Non-pigmented ciliary epithelial cell (primary cell): ENCODE data around the gene ZNF467.

ENCODE experiments used
- DNase-seq: peaks from one replicate; pipeline ENCODE4 v3.0.0-alpha.2; 2010; ENCODE audit warnings: low read depth

Gene ZNF467

GRCh38 chr7:149748076-149748874 is 25.1 kb downstream of the ZNF467 start:
- no peak for DNase-seq

GRCh38 chr7:149743476-149744255 is 29.7 kb downstream of the ZNF467 start:
- no peak for DNase-seq

- no peak for DNase-seq
Measured at GRCh38 chr7:149742075-149742701, 31.2 kb downstream of the ZNF467 start.

GRCh38 chr7:149741629-149742028 is 31.8 kb downstream of the ZNF467 start:
- no peak for DNase-seq

GRCh38 chr7:149736478-149737360 is 36.7 kb downstream of the ZNF467 start:
- DNase-seq = no peak

GRCh38 chr7:149735779-149736477 is 37.5 kb downstream of the ZNF467 start:
- DNase-seq = no peak

GRCh38 chr7:149735181-149735602 is 38.2 kb downstream of the ZNF467 start:
- DNase-seq = no peak

GRCh38 chr7:149734791-149735075 is 38.7 kb downstream of the ZNF467 start:
- DNase-seq = no peak

GRCh38 chr7:149733924-149734790 is 39.2 kb downstream of the ZNF467 start:
- DNase-seq = no peak

GRCh38 chr7:149733131-149733923 is 40.1 kb downstream of the ZNF467 start:
- DNase-seq = no peak

- DNase-seq = no peak
Measured at GRCh38 chr7:149732611-149733010, 40.8 kb downstream of the ZNF467 start.

GRCh38 chr7:149732111-149732561 is 41.3 kb downstream of the ZNF467 start:
- DNase-seq = no peak

GRCh38 chr7:149731207-149731955 is 42.0 kb downstream of the ZNF467 start:
- DNase-seq = no peak

- DNase-seq = no peak
Measured at GRCh38 chr7:149729983-149730801, 43.2 kb downstream of the ZNF467 start.

GRCh38 chr7:149729586-149729982 is 43.8 kb downstream of the ZNF467 start:
- DNase-seq = no peak

- DNase-seq = no peak
Measured at GRCh38 chr7:149728491-149729375, 44.7 kb downstream of the ZNF467 start.
